ENCODE data around the gene LAMA2.

- TF ChIP-seq FOXA1 (IDR thresholded peaks at IDR 0.05) (no peak), FOXM1 (IDR thresholded peaks at IDR 0.05; ENCODE audit: borderline replicate concordance) (no peak), SP1 (IDR thresholded peaks at IDR 0.05) (no peak)
Observed at GRCh38 chr6:129206821-129207220, 323.9 kb downstream of the LAMA2 start.
